Measurements from ENCODE around the gene GPER1.

The GPER1 gene

DNA sequence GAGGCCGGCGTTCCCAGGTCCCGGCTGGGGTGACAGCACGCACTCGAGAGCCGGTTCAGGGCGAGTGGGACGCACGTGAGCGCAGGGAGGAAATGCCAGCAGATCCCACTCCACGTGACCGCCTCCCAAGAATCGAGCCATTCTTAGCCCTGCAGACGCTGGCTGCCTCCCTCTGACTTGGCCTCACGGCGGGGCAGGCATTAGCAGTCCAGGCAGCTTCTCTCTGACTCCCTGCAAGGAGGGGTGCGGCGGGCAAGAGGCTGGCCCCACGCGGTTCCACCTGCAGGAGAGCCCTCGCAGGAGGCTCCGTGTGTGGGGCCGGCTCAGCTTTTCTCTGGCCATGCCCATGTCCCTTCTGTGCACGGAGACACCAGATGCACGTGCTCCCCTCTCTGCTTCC lies 33.5 kb upstream of the GPER1 start:
- FAIRE-seq: no peak

DNA sequence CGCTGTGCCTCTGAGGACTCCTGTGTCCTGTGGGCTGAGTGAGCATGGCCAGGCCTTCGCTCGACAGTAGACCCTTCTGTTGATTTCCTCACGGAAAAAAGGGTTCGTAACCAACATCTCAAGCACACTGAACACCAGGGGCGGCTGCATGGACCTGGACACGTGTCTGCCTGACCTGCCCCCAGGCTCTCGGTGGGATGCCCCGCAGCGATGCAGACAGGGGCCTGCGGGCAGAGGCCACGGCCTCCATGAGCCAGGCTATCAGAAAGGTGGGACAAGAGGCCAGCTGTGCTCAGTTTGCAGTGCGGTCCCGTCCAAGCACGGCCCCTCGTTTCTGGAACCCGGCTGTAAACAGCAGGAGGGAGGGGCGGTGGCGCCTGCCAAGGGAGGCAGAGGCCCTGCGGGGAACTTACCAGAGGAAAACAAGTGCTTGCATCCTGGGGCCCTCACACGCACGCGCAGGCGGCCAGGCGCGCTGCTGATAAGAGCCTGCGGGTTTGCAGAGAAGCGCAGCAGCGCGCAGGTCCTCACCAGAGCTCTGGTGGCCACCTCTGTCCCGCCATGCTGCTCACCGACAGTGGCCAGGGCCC lies 33.0 kb upstream of the GPER1 start:
- no peak for FAIRE-seq

DNA sequence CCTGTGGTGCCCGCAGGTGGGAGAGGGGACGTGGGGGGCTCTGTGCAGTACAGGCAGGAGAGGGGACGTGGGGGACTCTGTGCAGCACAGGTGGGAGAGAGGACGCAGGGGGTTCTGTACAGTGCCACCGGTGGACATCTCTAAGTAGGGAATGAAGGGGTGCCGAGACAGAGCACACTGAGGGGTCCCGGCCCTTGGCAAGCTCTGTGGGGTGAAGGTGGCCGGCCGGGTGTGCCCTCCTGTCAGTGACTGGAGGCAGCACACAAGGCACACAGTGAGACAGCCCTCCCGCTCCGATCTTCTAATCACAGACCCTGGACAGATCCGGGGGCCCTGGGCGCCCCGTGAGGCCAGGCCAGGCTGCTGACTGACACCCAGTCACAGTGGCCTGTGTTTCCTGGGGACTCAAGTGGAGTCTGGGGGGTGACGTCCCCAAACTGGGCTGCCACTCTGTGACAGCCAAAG lies 32.4 kb upstream of the GPER1 start:
- FAIRE-seq: no peak

DNA sequence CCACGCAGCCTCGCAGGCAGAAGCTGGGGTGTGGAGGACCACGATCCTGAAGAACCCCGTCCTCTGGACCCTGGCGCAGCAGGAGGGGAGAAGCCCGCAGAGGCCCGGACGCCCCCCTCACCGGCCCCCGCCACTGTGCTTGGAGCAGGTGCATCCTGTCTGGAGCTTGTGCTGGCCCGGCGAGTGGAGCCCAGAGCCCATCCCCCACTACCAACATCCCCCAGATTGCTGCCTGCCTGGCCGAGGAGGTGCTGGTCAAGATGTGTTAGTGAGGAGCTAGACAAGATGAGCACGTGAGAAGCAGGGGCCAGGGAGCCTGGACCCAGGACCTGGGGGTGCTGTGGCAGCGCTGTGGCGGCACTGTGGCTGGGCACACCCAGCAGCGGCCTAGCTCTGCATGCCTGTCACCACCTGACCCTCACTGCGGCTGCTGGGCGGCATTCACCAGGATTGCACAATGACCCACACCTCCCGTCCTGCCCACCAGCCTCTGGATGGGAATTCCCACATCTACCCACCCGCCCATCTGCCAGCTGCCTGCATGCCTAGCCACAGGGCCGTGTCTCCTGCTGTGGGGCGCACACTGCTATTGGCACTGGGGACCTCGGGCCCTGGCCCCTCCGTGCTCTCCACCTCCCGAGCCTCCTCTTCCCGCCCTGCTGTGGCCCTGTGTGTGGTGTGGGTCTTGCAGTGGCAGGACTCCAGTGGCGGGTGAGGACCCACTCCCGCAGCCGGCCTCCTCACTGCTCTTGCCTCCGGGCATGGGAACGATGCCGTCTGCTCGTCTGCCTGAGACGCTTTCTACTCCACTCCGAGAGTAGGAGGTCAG lies 31.7 kb upstream of the GPER1 start:
- no peak for FAIRE-seq

DNA sequence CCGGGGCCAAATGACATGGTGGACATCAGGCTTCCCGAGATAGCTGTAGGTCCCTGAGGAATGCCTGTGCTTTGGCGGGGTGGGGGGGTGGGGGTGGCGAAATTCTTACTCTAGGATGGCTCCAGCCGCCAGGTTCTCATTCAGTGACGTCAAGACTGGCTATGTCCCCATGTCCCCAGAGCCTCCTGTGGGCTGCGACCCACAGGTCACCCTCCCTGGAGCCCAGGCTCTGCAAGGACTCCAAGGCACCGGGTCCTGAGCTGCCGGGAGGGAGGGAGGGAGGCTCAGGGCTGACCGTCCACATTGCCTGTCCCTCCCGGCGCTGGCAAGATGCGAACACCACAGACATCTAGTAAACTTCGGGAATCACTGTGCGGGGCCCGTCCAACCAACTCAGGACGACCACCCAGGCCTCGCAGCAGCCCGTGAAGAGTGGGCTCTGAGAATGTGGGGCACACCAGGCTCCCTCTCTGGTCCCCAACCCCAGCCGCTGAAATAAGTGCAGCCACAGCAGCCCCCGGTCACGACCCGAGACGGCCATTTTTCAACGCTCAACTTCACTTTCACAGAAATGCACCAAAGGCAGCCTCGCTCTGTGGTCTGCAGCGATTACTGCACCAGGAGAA lies 31.0 kb upstream of the GPER1 start:
- no peak for FAIRE-seq

DNA sequence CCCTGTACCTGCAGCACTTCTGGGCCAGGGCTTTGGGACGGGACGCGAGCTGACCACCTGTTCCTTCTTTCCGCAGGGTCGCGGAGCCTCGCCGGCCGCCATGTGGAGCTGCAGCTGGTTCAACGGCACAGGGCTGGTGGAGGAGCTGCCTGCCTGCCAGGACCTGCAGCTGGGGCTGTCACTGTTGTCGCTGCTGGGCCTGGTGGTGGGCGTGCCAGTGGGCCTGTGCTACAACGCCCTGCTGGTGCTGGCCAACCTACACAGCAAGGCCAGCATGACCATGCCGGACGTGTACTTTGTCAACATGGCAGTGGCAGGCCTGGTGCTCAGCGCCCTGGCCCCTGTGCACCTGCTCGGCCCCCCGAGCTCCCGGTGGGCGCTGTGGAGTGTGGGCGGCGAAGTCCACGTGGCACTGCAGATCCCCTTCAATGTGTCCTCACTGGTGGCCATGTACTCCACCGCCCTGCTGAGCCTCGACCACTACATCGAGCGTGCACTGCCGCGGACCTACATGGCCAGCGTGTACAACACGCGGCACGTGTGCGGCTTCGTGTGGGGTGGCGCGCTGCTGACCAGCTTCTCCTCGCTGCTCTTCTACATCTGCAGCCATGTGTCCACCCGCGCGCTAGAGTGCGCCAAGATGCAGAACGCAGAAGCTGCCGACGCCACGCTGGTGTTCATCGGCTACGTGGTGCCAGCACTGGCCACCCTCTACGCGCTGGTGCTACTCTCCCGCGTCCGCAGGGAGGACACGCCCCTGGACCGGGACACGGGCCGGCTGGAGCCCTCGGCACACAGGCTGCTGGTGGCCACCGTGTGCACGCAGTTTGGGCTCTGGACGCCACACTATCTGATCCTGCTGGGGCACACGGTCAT lies 30.3 kb upstream of the GPER1 start:
- FAIRE-seq: no peak

DNA sequence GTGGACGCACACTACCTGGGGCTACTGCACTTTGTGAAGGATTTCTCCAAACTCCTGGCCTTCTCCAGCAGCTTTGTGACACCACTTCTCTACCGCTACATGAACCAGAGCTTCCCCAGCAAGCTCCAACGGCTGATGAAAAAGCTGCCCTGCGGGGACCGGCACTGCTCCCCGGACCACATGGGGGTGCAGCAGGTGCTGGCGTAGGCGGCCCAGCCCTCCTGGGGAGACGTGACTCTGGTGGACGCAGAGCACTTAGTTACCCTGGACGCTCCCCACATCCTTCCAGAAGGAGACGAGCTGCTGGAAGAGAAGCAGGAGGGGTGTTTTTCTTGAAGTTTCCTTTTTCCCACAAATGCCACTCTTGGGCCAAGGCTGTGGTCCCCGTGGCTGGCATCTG lies 29.6 kb upstream of the GPER1 start:
- FAIRE-seq: no peak

DNA sequence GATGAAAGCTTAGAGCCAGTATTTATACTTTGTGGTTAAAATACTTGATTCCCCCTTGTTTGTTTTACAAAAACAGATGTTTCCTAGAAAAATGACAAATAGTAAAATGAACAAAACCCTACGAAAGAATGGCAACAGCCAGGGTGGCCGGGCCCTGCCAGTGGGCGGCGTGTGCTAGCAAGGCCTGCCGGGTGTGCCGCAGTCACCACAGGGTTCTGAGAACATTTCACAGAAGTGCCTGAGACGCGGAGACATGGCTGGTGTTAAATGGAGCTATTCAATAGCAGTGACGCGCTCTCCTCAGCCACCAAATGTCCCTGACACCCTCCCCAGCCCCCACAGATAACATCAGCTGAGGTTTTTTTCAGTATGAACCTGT lies 29.1 kb upstream of the GPER1 start:
- FAIRE-seq: no peak

DNA sequence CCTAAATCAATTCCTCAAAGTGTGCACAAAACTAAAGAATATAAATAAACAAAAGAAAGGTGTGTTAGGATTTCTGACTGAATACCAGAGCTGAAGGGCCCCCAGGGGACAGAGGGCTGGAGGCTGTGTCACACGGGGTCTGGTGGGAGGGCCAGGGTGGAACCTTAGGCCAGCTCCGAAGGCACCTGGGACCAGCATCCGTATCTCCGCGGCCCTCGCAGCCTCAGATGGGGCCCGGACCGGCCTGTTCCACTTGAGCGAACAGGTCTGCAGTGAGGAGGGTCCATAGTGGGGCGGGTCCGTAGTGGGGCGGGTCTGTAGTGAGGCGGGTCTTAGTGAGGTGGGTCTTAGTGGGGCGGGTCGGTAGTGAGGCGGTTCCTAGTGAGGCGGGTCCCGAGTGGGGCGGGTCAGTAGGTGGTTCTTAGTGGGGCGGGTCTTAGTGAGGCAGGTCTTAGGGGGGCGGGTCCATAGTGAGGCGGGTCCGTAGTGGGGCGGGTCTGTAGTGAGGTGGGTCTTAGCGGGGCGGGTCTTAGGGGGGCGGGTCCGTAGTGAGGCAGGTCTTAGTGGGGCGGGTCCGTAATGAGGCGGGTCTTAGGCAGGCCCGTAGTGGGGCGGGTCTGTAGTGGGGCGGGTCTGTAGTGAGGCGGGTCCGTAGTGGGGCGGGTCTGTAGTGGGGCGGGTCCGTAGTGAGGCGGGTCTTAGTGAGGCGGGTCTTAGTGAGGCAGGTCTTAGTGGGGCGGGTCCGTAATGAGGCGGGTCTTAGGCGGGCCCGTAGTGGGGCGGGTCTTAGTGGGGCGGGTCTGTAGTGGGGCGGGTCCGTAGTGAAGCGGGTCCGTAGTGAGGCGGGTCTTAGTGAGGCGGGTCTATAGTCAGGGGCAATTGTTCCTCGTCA lies 28.5 kb upstream of the GPER1 start:
- no peak for FAIRE-seq

DNA sequence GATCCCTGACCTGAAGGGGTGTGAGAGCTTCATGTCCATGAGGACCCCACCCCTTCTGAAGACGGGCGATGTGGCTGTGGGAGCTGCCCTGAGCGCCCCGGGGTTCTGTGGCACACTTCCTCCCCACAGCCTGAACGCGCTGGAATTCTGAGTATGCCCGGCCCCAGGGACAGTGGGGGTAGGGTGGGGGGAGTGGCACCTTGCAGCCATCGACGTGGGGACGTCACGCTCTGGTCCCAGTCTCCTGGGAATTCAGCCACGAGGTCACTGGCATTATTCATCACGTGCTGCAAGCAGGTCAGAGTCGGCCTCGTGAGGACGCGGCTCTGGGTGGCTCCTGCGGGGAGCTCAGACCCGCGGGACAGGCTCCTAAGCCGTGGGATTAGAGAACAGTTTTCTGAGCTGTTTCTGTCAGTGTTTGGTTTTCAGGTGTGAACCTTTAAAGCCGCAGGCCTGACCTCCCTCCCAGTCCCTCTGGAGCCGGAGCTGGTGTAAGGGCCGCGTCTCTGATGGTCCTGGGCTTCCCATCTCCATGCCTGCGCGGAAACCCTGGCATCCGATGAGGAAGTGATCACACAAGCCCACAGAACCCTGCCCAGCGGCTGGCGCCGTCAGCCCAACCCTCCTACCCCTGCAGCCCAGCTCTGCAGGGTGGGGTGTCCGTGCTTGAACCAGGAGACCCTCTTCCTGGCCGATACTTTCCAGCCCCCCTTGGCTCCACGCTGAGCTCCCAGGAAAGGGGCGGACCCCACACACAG lies 27.4 kb upstream of the GPER1 start:
- FAIRE-seq: no peak

DNA sequence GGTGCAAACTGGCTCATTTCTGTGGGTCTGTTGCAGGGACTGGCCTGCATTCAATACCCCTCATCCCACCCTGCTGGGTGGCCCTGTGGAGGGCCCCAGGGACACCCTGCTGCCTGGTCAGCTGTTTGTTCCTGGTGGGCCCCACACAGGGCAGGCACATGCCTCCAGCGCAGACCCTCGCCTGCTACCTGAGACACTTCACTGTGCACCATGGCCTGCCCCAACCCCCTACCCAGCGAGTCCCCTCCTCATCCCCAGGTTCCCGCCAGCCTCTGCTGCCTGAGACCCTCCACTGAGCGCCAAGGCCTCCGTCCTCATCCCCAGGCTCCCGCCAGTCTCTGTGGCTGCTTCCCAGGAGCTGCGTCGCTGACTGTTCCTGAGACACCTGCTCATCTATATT lies 26.7 kb upstream of the GPER1 start:
- no peak for FAIRE-seq

DNA sequence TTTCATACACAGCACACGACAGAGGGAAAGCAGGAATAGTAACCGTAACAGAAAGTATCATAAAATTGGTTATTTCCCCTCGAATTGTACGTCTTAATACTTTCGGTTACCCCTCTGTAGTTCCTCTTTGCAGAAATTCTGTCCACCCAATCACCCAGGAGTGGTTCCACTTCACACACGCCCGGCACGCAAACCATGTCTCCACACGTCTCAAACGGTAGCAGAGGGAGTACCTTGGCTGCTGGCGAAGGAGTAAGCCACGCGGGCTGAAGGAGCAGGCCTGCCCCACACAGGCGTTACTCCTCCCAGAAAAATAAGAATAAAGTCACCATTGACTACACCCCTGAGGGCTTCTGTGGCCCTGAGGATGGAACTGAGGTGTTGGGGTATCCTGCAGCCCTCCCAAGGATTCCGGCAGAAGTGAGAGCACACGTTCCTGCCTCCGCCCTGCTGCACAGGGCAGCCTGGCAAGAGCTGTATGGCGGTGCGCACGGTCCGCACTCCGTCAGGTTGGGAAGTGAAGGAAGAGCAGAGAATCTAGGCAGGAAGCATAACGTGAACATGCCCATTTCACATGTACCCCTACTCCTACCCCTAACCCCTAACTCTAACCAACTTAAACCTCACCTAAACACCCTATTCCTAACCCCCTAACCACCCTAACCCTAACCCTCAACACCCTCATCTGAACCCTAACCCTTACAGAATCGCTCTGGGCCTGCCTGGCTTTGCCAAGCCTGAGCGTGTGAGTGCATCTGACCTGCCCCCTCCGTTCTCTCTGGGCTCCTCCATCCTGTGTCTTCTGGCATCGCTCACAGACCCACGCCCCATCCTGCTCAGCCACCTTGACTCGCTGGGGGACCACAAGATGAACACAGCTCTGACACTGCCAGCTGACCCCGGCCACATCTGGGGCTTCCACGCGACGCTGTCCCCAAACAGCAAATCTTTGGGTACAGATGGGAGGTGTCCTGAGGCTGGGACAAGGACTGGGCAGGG lies 25.3 kb upstream of the GPER1 start:
- no peak for FAIRE-seq

DNA sequence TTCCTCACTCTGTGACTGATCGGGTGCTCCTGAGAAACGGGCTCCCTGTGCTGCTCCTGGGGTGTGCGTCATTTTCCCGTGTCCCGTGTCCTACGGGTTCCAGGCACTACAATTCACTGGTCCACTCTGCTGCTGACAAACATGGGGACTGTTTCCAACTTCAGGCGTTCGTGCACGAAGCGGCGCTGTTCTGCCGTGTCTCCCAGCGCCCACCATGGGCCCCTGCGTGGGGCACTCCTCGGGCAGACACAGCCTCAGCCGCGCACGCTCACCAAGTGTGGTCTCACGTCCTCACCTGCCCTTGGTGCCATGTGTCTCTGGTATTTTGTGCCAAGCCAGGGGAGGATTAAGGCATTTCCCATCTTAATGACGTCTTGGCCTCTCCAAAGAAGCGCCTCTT lies 24.6 kb upstream of the GPER1 start:
- FAIRE-seq: no peak

DNA sequence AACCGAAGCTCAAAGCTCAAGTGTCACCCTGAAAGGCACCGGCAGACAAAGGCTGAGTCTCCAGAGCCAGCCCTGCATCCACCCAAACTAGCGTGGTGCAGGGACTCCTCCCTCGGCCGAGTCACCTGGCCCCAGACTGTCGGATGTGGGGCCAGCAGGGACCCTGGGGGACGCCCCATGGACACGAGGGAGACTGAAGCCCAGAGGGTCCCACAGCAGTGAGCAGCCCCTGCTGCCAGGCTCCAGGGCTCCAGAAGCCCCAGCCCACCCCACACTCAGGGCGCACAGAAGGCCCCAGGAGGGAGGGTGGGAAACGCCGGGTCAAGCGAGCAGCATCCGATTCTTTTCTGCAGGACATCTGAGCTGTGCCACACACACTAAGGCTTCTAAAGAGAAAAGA lies 23.3 kb upstream of the GPER1 start:
- FAIRE-seq: no peak

DNA sequence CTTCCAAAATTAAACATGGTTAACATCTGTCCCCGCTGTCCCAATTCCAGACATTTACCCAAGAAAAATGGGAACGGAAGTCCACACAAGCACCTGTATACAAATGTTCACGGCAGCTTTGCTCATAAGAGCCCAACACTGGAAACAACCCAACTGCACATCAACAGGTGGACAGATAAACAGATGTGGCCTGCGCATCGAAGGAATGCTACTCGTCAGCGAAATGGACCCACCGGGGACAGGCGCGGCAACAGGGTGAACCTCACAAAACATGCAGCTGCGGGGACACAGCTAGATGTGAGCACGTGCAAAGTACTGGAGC lies 22.7 kb upstream of the GPER1 start:
- FAIRE-seq: no peak

DNA sequence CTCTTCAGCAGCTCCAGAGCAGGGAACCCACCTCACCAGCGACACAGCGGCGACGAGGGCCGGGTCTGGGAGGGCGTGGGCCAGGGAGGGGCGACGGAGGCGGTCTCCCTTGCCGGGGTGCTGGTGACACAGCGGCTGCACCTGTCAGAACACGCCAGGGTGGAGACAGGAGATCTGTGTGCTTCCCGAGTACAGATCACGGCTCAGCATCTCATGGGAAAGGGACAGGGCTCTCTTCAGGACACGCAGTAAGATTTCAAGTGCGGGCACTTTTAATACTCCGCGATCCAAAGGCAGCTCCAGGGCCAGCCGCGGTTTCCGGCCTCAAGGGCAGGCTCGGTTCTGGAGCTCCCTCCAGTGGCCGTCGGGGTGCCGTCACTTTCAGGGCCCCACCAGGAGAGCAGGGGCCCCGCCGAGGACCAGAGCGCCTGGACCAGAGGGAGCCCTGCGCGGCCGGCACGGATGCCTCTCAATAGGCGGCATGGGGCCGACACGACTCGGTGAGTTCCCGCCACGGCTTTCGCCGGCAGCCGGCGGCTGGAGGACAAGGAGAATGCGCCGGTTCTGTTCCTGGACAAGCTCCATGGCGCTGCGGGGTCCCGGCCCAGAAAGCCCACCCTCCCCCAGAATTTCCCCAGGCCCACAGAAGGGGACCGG lies 22.2 kb upstream of the GPER1 start:
- FAIRE-seq: no peak

DNA sequence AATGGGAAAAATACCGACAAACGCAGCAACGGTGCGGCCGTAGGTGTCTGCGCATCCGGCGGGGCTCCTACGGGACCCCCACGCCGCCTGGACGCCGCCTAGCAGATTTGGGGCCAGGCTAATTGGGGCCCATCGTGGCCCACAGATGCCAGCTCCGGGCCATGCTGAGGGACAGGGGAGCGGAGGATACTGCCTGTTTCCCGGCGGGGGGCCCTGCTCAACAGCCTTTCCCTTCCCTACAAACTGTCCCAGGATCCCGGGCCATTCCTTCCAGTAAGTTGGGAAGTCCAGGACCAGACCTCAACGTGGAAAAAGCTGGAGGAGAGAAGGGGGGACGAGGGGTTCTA lies 21.7 kb upstream of the GPER1 start:
- no peak for FAIRE-seq

DNA sequence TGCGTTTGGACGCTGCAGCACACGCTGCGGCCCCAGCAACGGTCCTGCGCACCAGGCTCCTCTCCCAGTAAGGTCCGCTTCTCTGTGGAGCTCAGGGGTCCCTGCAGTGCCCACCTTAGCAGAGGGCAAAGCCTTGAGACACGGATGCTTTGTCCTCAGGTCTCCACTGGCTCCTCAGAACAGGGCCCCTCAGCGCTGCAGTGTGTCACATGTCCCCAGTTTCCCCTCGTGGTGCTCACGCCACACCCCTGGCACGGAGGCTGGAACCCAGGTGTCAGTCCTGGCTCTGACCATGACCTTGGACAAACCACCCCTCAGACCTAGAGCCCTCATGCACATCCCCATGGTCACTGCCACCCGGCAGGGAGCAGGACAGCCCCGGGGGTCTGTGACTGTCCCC lies 19.9 kb upstream of the GPER1 start:
- FAIRE-seq: no peak

DNA sequence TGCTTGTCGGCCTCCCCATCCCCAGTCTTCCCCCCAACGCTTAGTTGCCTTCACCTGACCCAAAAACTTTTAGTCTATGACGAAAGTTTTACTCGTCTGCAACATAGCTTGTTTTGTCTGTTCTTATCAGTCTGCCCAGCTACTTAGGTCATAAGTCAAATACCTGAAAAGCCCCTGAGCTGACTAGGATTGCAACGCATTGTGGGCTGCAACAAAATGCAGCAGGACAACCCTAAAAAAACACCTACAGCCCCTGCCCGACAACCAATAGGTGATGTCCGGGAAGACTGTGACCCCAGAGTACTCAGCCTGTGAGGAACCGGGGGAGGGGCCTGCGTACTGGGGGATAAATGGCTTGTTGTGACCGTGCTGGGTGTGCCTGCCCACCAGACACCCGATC lies 19.3 kb upstream of the GPER1 start:
- FAIRE-seq: no peak

DNA sequence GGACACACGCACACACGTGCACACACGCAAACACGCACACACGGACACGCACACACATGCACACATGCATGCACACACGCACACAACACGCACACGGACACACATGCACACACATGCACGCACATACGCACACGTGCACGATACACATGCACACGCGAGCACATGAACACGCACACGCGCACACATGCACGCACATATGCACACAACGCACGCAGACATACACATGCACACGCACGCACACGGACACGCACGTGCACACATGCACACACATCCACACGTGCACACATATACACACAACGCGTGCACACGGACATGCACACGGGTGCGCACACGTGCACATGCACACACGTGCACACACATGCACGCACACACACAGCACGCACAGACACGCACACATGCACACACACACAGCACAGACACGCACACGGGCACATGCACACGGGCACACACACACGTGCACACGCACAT lies 17.3 kb upstream of the GPER1 start:
- no peak for FAIRE-seq

Measured in colon (tissue), 2 donors.